Endothelial cell (in vitro differentiated cells): ENCODE measurements around the gene CLUH. TPM values are rescaled to one million over a fixed set of nuclear protein-coding genes. Genes with fewer than 3 reads are reported as not detected.

Source experiments
- DNase-seq: peaks from one replicate; pipeline ENCODE4 v3.0.0; 2021; ENCODE audit warnings: low spot score
- H3K27ac Mint-ChIP-seq: one replicate; pipeline ENCODE4 v1.8.0; 2021; ENCODE audit warnings: mixed read lengths, inconsistent platforms; ENCODE audit not compliant: unreplicated experiment
- H3K27me3 Mint-ChIP-seq: one replicate; pipeline ENCODE4 v1.8.0; 2021; ENCODE audit warnings: mild to moderate bottlenecking, moderate library complexity, mixed read lengths, inconsistent platforms; ENCODE audit not compliant: unreplicated experiment
- H3K36me3 Mint-ChIP-seq: one replicate; pipeline ENCODE4 v1.8.0; 2021; ENCODE audit warnings: mild to moderate bottlenecking, low read depth, mixed read lengths, inconsistent platforms; ENCODE audit not compliant: unreplicated experiment
- H3K4me1 Mint-ChIP-seq: one replicate; pipeline ENCODE4 v1.8.0; 2021; ENCODE audit warnings: mild to moderate bottlenecking, mixed read lengths, inconsistent platforms; ENCODE audit not compliant: unreplicated experiment
- H3K4me3 Mint-ChIP-seq: one replicate; pipeline ENCODE4 v1.8.0; 2021; ENCODE audit warnings: mild to moderate bottlenecking, mixed read lengths, inconsistent platforms; ENCODE audit not compliant: unreplicated experiment
- H3K9me3 Mint-ChIP-seq: one replicate; pipeline ENCODE4 v1.8.0; 2021; ENCODE audit warnings: mixed read lengths, inconsistent platforms; ENCODE audit not compliant: unreplicated experiment
- CTCF ChIP-seq: fragments of 200-600 bp; sonication (generic); IDR thresholded peaks from one replicate; pipeline ENCODE4 v1.5.0; 2021; ENCODE audit warnings: antibody characterized with exemption; ENCODE audit not compliant: unreplicated experiment
- total RNA-seq: library from RNA; stranded (reverse); fragmentation: NEBNext Ultra II Directional; extraction: Animal tissue kit (Norgen Biotek cat#: 25700); gene quantifications from one replicate; pipeline ENCODE4 v1.2.1, GENCODE V29; 2021; ENCODE audit not compliant: unreplicated experiment

Gene CLUH
- total RNA-seq, 1 donor from 2014 or later = 45.9 TPM

DNA sequence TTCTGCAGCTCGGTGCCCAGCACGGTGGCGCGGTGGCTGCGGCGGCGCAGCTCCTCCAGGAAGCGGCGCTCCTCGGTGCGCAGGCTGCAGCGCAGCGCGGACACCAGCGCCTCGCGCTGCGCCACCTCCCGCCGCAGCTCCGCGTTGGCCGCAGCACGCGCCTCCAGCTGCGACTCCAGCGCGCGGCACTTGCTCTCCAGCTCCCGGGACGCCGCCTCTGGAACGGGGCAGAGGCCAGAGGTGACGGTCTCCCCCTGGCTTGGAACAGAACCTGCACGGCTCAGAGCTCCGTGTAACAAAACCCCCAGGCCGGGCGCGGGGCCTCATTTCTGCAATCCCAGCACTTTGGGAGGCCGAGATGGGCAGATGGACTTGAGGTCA is 13.2 kb upstream of the CLUH start:
- no peak for TF ChIP-seq CTCF
- no peak overlapping the region for H3K27ac Mint-ChIP-seq
- peaks cover 7% of the 10 kb centered on the region for H3K27me3 Mint-ChIP-seq
- no peaks in the 10 kb centered on the region for H3K9me3 Mint-ChIP-seq
- no peaks in the 10 kb centered on the region for H3K36me3 Mint-ChIP-seq
- peaks cover 2% of the 10 kb centered on the region for H3K4me1 Mint-ChIP-seq
- peak overlapping the region; percentile 37 for H3K4me3 Mint-ChIP-seq
- DNase-seq = peak; percentile 61

DNA sequence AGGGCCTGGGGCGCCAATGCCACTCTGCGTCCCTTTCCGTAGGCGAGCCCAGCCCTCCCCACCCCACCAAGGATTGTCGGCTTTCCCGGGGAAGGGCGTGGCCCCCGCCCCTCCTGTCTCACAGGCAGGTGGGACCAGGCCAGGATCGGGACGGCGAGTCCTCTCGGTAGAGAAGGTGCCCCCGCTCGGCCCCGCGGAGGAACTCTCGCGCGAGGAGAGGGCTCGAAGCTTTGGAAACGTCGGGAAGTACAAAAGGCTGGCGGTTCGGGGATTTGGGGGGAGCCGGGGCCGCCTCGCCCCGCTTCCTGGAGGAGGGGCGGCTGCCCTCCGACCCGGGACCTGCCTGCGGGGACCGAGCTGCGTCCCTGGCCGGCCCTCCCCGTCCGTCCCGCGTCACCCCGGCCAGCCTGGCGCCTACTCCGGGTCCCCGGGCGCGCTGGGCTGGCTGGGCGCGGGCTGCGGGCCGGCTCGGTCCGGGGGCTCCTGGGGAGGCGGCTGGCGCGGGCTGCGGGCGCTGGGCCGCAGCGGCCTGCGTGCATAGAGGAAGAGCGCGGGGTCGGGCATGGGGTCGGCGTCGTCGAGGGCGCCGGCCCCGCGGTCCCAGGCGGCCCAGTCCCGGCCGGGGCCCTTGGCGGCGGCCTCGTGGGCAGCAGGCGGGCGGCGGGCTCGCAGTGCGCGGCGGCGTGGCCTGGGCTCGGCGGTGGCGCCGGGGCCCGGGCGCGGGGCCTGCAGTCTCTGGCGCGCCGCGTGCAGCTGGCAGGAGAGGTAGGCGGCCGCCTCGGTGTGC is 12.6 kb upstream of the CLUH start:
- H3K27ac Mint-ChIP-seq = no peak overlapping the region
- no peak overlapping the region for H3K4me3 Mint-ChIP-seq
- no peaks in the 10 kb centered on the region for H3K9me3 Mint-ChIP-seq
- DNase-seq = peak; percentile 60
- no peaks in the 10 kb centered on the region for H3K36me3 Mint-ChIP-seq
- H3K4me1 Mint-ChIP-seq = peaks cover 2% of the 10 kb centered on the region
- no peak for TF ChIP-seq CTCF
- H3K27me3 Mint-ChIP-seq = peaks cover 13% of the 10 kb centered on the region

DNA sequence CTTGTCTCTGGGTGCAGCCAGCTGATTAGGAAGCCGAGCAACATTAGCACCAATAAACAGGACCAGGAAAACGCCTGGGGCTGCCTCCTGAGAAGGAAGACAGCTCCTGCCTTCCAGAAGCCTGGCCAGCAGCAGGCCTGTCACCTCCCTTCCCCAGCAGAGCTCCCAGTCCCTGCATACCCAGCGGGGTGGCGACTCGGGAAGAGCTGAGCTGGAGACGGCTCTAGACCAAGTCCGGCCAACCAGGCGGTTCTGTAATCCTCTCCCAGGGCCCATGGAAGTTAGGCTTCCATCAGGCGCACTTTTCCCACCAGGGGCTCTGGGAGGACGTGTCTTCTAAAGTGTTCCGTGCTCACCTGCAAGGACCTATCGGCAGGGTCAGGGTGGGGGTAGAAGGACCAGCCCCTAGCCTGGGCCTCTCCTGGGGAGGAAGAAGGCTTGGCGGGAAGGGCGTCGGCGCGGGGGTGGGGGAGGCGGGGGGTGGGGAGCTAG is 12.0 kb upstream of the CLUH start:
- Mint-ChIP-seq H3K9me3 (no peaks in the 10 kb centered on the region), H3K27ac (no peak overlapping the region), H3K4me3 (no peak overlapping the region), H3K36me3 (no peaks in the 10 kb centered on the region), H3K4me1 (peaks cover 2% of the 10 kb centered on the region), H3K27me3 (peaks cover 13% of the 10 kb centered on the region)
- no peak for TF ChIP-seq CTCF
- DNase-seq = peak; percentile 37

DNA sequence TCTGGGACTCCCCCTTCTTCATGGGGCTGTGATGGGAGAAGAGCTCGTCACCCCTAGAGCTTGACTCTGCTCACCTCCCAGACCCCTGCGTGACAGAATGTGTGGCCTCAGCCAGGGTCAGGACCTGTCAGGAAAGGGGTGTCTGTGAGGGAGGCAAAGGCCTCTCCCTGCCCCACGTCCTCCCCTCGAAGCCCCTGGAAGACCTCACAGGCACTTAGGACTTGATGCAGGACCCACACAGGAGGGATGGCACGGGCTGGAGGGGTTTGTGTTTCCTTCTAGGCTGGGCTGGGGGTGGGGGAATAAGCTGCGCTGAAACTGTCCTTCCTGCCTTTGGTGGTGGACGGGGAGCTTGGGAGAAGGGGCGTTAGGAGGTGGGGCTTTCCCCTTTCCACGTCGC is 11.0 kb upstream of the CLUH start:
- no peak for TF ChIP-seq CTCF
- Mint-ChIP-seq H3K27me3 (peaks cover 13% of the 10 kb centered on the region), H3K36me3 (no peaks in the 10 kb centered on the region), H3K4me3 (no peak overlapping the region), H3K4me1 (peaks cover 2% of the 10 kb centered on the region), H3K27ac (no peak overlapping the region), H3K9me3 (no peaks in the 10 kb centered on the region)
- DNase-seq = no peak

GRCh38 chr17:2721603-2722002 is 10.0 kb upstream of the CLUH start:
- peaks cover 2% of the 10 kb centered on the region for H3K4me1 Mint-ChIP-seq
- TF ChIP-seq CTCF = no peak
- no peak for DNase-seq
- H3K9me3 Mint-ChIP-seq = no peaks in the 10 kb centered on the region
- H3K27ac Mint-ChIP-seq = no peak overlapping the region
- no peak overlapping the region for H3K4me3 Mint-ChIP-seq
- peaks cover 13% of the 10 kb centered on the region for H3K27me3 Mint-ChIP-seq
- no peaks in the 10 kb centered on the region for H3K36me3 Mint-ChIP-seq
